ENCODE results near the gene TIGD6.

DNA sequence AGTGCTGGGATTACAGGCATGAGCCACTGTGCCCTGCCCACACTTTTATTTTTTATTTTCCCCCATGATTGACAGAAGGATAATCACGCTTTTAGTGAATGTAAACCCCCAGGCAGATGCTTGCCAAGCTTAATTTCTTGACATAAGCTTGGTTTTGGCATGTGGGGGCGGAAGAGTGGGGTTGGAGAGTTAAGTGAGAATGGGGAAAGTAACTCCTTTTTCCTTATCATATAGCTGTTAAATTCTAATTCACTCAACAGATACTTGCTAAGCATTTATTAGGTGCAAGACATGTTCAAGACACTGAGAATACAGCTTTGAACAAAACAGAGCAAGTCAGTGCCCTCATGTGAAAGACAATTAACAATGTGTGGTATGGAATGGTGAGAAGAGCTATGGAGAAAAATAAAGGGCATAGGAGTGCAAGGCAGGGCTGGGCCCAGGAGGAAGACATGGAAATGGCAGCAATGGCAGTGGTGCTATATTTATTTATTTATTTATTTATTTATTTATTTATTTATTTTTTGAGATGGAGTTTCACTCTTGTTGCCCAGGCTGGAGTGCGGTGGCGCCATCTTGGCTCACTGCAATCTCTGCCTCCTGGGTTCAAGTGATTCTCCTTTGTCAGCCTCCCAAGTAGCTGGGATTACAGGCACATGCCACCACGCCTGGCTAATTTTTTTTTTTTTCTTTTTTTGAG lies 37.7 kb downstream of the TIGD6 start:
- TF ChIP-seq REST (IDR thresholded peaks at IDR 0.05; ENCODE audit: low read depth) (no peak), EZH2 (IDR thresholded peaks at IDR 0.05) (no peak), CTCF (IDR thresholded peaks at IDR 0.05 in 2 of 3, conservative IDR thresholded peaks at IDR 0.05 in 1 of 3; ENCODE audit: borderline replicate concordance in 1 of 3, insufficient read depth in 1 of 3, low read depth in 2 of 3, low read length in 2 of 3) (no peak), MAX (IDR thresholded peaks at IDR 0.05) (no peak), POLR2A (IDR thresholded peaks at IDR 0.05; ENCODE audit: borderline replicate concordance, extremely low read depth, insufficient read depth, insufficient read length) (no peak), RAD21 (IDR thresholded peaks at IDR 0.05; ENCODE audit: low read depth) (no peak), JUND (IDR thresholded peaks at IDR 0.05) (no peak), POLR2AphosphoS5 (IDR thresholded peaks at IDR 0.05; ENCODE audit: low read depth, low read length) (no peak)

Data from HCT116 (cell line).